HEK293 (cell line): ENCODE results near the gene EIF2S3B.

Experiments
- CTCF ChIA-PET: fragments of 350-600 bp; formaldehyde crosslinking; extraction: SDS; loops from one replicate; lab custom pipeline; 2021; ENCODE audit warnings: antibody characterized with exemption; lab: Yijun Ruan, JAX
- POLR2A ChIA-PET: fragments of 300-600 bp; formaldehyde crosslinking; extraction: SDS; loops from one replicate; lab custom pipeline; 2020; ENCODE audit warnings: antibody characterized with exemption, inconsistent platforms; lab: Yijun Ruan, JAX
- H3K27ac ChIP-seq: fragments of 200-500 bp; sonication (Bioruptor generic); 2 replicates; pipeline ENCODE4 v1.5.1; 2014; ENCODE audit warnings: low read depth, low read length, control low read depth, inconsistent platforms; ENCODE audit errors: extremely low read depth
- H3K36me3 ChIP-seq, 2 experiments: fragments of 200-500 bp in 1 of 2; sonication (Bioruptor generic) in 1 of 2; 1 replicate in 1 of 2; 2 replicates in 1 of 2; pipeline ENCODE4 v1.5.1; 2014 to 2017; ENCODE audit warnings: inconsistent platforms in 2 of 2, low read length in 2 of 2; ENCODE audit not compliant: control insufficient read depth in 2 of 2, insufficient read depth in 1 of 2
- H3K4me1 ChIP-seq: fragments of 200-500 bp; sonication (Bioruptor generic); 2 replicates; pipeline ENCODE4 v1.5.1; 2014; ENCODE audit warnings: mild to moderate bottlenecking, low read length, inconsistent platforms; ENCODE audit not compliant: control insufficient read depth, insufficient read depth
- H3K4me3 ChIP-seq: 2 replicates; pipeline ENCODE4 v1.5.1; 2011; ENCODE audit warnings: low read depth, mild to moderate bottlenecking, control low read depth, low read length, moderate library complexity
- H3K9me3 ChIP-seq: fragments of 200-500 bp; sonication (Bioruptor generic); 2 replicates; pipeline ENCODE4 v1.5.1; 2014; ENCODE audit warnings: low read depth, low read length, inconsistent platforms; ENCODE audit not compliant: control insufficient read depth, insufficient read depth
- AEBP2 ChIP-seq: fragments of 450-650 bp; formaldehyde crosslinking; IDR thresholded peaks from 2 replicates; pipeline ENCODE4 v1.5.1; 2016; ENCODE audit warnings: missing biosample characterization, missing genetic modification characterization, borderline replicate concordance
- GLI2 ChIP-seq: fragments of 450-650 bp; formaldehyde crosslinking; IDR thresholded peaks from 2 replicates; pipeline ENCODE4; 2017; ENCODE audit warnings: missing biosample characterization, missing genetic modification characterization, low read depth, borderline replicate concordance
- GLIS2 ChIP-seq: fragments of 450-650 bp; formaldehyde crosslinking; IDR thresholded peaks from 2 replicates; pipeline ENCODE4 v1.5.1; 2016; ENCODE audit warnings: missing biosample characterization, missing genetic modification characterization
- KLF10 ChIP-seq: fragments of 450-650 bp; IDR thresholded peaks from 2 replicates; pipeline ENCODE4 v1.5.1; 2018; ENCODE audit warnings: missing biosample characterization, mild to moderate bottlenecking, missing genetic modification characterization
- PRDM4 ChIP-seq: fragments of 450-650 bp; formaldehyde crosslinking; IDR thresholded peaks from 2 replicates; pipeline ENCODE4 v1.5.1; 2017; ENCODE audit warnings: missing biosample characterization, missing genetic modification characterization
- ZBTB1 ChIP-seq: fragments of 450-650 bp; formaldehyde crosslinking; IDR thresholded peaks from 2 replicates; pipeline ENCODE4 v1.5.1; 2016; ENCODE audit warnings: missing biosample characterization, missing genetic modification characterization
- ZNF10 ChIP-seq: fragments of 450-650 bp; formaldehyde crosslinking; IDR thresholded peaks from 2 replicates; pipeline ENCODE4 v1.5.1; 2017; ENCODE audit warnings: missing biosample characterization, missing genetic modification characterization
- ZNF148 ChIP-seq: fragments of 450-650 bp; formaldehyde crosslinking; IDR thresholded peaks from 2 replicates; pipeline ENCODE4 v1.5.0; 2017; ENCODE audit warnings: missing biosample characterization, missing genetic modification characterization, borderline replicate concordance
- ZNF24 ChIP-seq: fragments of 450-650 bp; formaldehyde crosslinking; IDR thresholded peaks from 2 replicates; pipeline ENCODE4 v1.5.1; 2016; ENCODE audit warnings: missing biosample characterization, missing genetic modification characterization
- ZNF292 ChIP-seq: fragments of 450-650 bp; formaldehyde crosslinking; IDR thresholded peaks from 2 replicates; pipeline ENCODE4 v1.5.1; 2016; ENCODE audit warnings: low read depth, missing biosample characterization, missing genetic modification characterization, borderline replicate concordance
- ZNF398 ChIP-seq: fragments of 450-650 bp; formaldehyde crosslinking; IDR thresholded peaks from 2 replicates; pipeline ENCODE4 v1.5.1; 2017; ENCODE audit warnings: missing biosample characterization, missing genetic modification characterization
- ZNF433 ChIP-seq: fragments of 450-650 bp; formaldehyde crosslinking; IDR thresholded peaks from 2 replicates; pipeline ENCODE4 v1.5.1; 2016; ENCODE audit warnings: missing biosample characterization, missing genetic modification characterization, low read depth
- ZNF529 ChIP-seq: fragments of 450-650 bp; formaldehyde crosslinking; IDR thresholded peaks from 2 replicates; pipeline ENCODE4 v1.5.1; 2017; ENCODE audit warnings: missing genetic modification characterization, missing biosample characterization; ENCODE audit not compliant: insufficient replicate concordance
- ZNF645 ChIP-seq: fragments of 450-650 bp; formaldehyde crosslinking; IDR thresholded peaks from 2 replicates; pipeline ENCODE4; 2016; ENCODE audit warnings: missing biosample characterization, missing genetic modification characterization
- ZNF843 ChIP-seq: fragments of 450-650 bp; formaldehyde crosslinking; IDR thresholded peaks from 2 replicates; pipeline ENCODE4 v1.5.1; 2016; ENCODE audit warnings: missing biosample characterization, missing genetic modification characterization

EIF2S3B gene

GRCh38 chr12:10456856-10457255 is 48.8 kb upstream of the EIF2S3B start:
- no peaks in the 10 kb centered on the region for H3K4me1 ChIP-seq
- no peak overlapping the region for H3K4me3 ChIP-seq
- TF ChIP-seq AEBP2 (tag by site-specific recombination), result no peak
- TF ChIP-seq ZNF292 (tag by site-specific recombination), result no peak
- no peak for TF ChIP-seq GLIS2
- TF ChIP-seq, all 188 proteins: peak for 0
- Histone ChIP-seq H3K9me3 (no peaks in the 10 kb centered on the region), H3K27ac (no peak overlapping the region), H3K36me3 (no peaks in the 10 kb centered on the region)
- ChIA-PET CTCF (no interaction called here), POLR2A (no interaction called here)

- H3K4me3 ChIP-seq, result no peak overlapping the region
- POLR2A ChIA-PET, result no interaction called here
- H3K4me1 ChIP-seq, result no peaks in the 10 kb centered on the region
- no peak overlapping the region for H3K27ac ChIP-seq
- H3K9me3 ChIP-seq, result no peaks in the 10 kb centered on the region
- CTCF ChIA-PET, result no interaction called here
- TF ChIP-seq KLF10 (tag by site-specific recombination) (no peak), AEBP2 (tag by site-specific recombination) (no peak), PRDM4 (tag by site-specific recombination) (no peak), ZNF24 (tag by site-specific recombination) (no peak), GLI2 (tag by site-specific recombination) (no peak)
- H3K36me3 ChIP-seq, result no peaks in the 10 kb centered on the region
Observed at GRCh38 chr12:10457760-10458159, 47.9 kb upstream of the EIF2S3B start.

- POLR2A ChIA-PET, result no interaction called here
- no peak overlapping the region for H3K27ac ChIP-seq
- H3K9me3 ChIP-seq, result no peaks in the 10 kb centered on the region
- CTCF ChIA-PET, result interaction anchor here (1.0 kb wide), 1 partner anchor 101 kb away, joined by 4 read pairs; no protein-coding TSS in a partner anchor
- TF ChIP-seq ZNF529 (tag by site-specific recombination) (no peak), ZBTB1 (tag by site-specific recombination) (no peak), ZNF645 (tag by site-specific recombination) (no peak)
- H3K4me1 ChIP-seq, result no peaks in the 10 kb centered on the region
- no peaks in the 10 kb centered on the region for H3K36me3 ChIP-seq
- H3K4me3 ChIP-seq, result no peak overlapping the region
Observed at GRCh38 chr12:10466311-10466710, 39.4 kb upstream of the EIF2S3B start.

- Histone ChIP-seq H3K36me3 (no peaks in the 10 kb centered on the region), H3K4me3 (no peak overlapping the region), H3K9me3 (no peaks in the 10 kb centered on the region), H3K27ac (no peak overlapping the region), H3K4me1 (no peaks in the 10 kb centered on the region)
- POLR2A ChIA-PET, result no interaction called here
- CTCF ChIA-PET, result no interaction called here
- TF ChIP-seq ZNF24 (tag by site-specific recombination) (no peak), ZNF10 (tag by site-specific recombination) (no peak), ZNF148 (no peak), ZNF433 (tag by site-specific recombination) (no peak), ZNF843 (tag by site-specific recombination) (no peak), ZNF398 (tag by site-specific recombination) (no peak)
- TF ChIP-seq, all 188 proteins: peak for 0
Observed at GRCh38 chr12:10469701-10470100, 36.0 kb upstream of the EIF2S3B start.
